ENCODE results near the gene UQCR10. TPM values are rescaled to one million over a fixed set of nuclear protein-coding genes. Genes with fewer than 3 reads are reported as not detected.
"Not testable (repeated sequence)": the region's sequence is repeated elsewhere in the genome, so short reads cannot be mapped to it uniquely, and the experiment has no call there.

UQCR10 gene
- total and polyA plus RNA-seq, 2 donors: 59.6 to 155 TPM

DNA sequence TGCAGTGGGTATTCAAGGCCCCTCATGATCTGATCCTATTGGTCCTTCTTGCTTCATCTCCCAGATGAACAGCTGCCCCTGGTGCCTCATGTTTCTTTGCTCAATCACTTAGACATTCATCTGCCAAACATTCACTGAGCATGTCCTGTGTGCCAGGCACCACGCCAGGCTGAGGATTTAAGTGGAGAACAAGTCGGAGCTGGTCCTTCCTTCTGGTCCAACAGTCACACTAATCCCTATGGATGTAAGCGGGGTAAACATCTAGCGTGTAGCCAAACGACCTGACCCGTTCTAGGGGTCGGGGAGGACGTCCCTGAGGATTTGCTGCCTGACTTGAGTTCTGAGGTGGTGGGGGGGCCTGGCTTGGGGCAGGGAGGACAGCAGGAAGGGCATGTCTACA, 22.3 kb upstream of the UQCR10 start:
- H3K4me3 ChIP-seq (ENCODE audit: low read depth, low read length): no peak overlapping the region
- no peak overlapping the region for H3K27ac ChIP-seq (ENCODE audit: low read depth)
- 48% methylated on average over 8 of the region's 8 CpGs for WGBS
- peaks cover 8% of the 10 kb centered on the region for H3K36me3 ChIP-seq (ENCODE audit: insufficient read depth)
- no peak for DNase-seq (ENCODE audit: extremely low spot score)
- H3K4me1 ChIP-seq (ENCODE audit: insufficient read depth): no peaks in the 10 kb centered on the region

GRCh38 chr22:29747832-29748231, 19.3 kb upstream of the UQCR10 start:
- H3K36me3 ChIP-seq (ENCODE audit: insufficient read depth): peaks cover 5% of the 10 kb centered on the region
- WGBS: 90% methylated on average over 7 of the region's 7 CpGs
- DNase-seq (ENCODE audit: extremely low spot score): no peak
- H3K27ac ChIP-seq (ENCODE audit: low read depth): no peak overlapping the region
- no peak overlapping the region for H3K4me3 ChIP-seq (ENCODE audit: low read depth, low read length)
- no peaks in the 10 kb centered on the region for H3K4me1 ChIP-seq (ENCODE audit: insufficient read depth)

DNA sequence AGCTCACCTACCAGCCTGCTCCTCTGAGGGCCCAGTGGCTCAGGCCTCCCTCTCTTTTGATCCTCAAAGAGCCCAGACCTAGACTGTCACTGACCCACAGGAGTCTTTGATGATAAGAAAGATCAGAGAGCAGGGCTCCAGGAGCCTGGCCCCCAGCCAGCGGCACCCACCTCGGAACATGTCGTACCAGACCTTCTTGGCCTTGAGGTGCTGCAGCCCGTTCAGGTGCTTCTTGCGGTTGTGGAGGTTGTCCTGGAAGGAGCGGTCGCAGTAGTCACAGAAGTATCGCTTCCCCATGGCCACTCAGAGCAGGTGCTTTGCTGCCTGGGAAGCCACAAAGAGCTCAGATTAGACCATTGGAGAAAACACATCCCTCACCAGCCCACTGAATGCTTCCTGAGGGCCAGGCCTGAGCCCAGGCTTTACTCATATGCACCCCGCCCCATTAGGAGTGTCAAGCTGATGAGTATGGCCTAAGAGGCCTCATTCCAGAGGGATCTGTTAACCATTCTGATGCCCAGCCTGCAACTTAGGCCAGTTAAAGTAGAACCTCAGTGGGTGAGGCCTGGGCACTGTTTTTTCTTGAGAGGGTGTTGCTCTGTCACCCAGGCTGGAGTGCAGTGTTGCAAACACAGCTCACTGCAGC, 18.8 kb upstream of the UQCR10 start:
- Histone ChIP-seq H3K4me1 (ENCODE audit: insufficient read depth) (no peaks in the 10 kb centered on the region), H3K36me3 (ENCODE audit: insufficient read depth) (peaks cover 5% of the 10 kb centered on the region), H3K4me3 (ENCODE audit: low read depth, low read length) (no peak overlapping the region), H3K27ac (ENCODE audit: low read depth) (no peak overlapping the region)
- 94% methylated on average over 9 of the region's 9 CpGs for WGBS
- no peak for DNase-seq (ENCODE audit: extremely low spot score)

GRCh38 chr22:29750029-29750428, 17.1 kb upstream of the UQCR10 start:
- Histone ChIP-seq H3K4me1 (ENCODE audit: insufficient read depth) (no peaks in the 10 kb centered on the region), H3K4me3 (ENCODE audit: low read depth, low read length) (no peak overlapping the region), H3K36me3 (ENCODE audit: insufficient read depth) (peaks cover 5% of the 10 kb centered on the region), H3K27ac (ENCODE audit: low read depth) (no peak overlapping the region)
- DNase-seq (ENCODE audit: extremely low spot score): no peak
- WGBS: 93% methylated on average over 3 of the region's 3 CpGs

GRCh38 chr22:29750559-29751538, 16.3 kb upstream of the UQCR10 start:
- peaks cover 5% of the 10 kb centered on the region for H3K36me3 ChIP-seq (ENCODE audit: insufficient read depth)
- no peak overlapping the region for H3K4me3 ChIP-seq (ENCODE audit: low read depth, low read length)
- no peak for DNase-seq (ENCODE audit: extremely low spot score)
- 86% methylated on average over 11 of the region's 11 CpGs for WGBS
- no peak overlapping the region for H3K27ac ChIP-seq (ENCODE audit: low read depth)
- no peaks in the 10 kb centered on the region for H3K4me1 ChIP-seq (ENCODE audit: insufficient read depth)

DNA sequence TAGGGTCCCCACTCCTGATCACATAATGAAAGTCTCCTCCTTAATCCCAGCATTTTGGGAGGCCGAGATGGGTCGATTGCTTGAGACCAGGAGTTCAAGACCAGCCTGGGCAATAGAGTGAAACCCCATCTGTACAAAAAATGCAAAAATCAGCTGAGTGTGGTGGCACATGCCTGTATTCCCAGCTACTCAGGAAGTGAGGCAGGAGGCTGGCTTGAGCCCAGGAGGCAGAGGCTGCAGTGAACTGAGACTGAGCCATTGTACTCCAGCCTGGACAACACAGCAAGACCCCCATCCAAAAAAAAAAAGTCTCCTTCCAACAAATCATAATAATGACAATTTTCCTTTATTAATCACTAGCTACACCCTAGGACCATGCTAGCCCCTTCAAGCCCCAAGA, 15.5 kb upstream of the UQCR10 start:
- 96% methylated on average over 2 of the region's 2 CpGs for WGBS
- no peak for DNase-seq (ENCODE audit: extremely low spot score)
- Histone ChIP-seq H3K36me3 (ENCODE audit: insufficient read depth) (peaks cover 5% of the 10 kb centered on the region), H3K4me3 (ENCODE audit: low read depth, low read length) (no peak overlapping the region), H3K4me1 (ENCODE audit: insufficient read depth) (no peaks in the 10 kb centered on the region), H3K27ac (ENCODE audit: low read depth) (no peak overlapping the region)

DNA sequence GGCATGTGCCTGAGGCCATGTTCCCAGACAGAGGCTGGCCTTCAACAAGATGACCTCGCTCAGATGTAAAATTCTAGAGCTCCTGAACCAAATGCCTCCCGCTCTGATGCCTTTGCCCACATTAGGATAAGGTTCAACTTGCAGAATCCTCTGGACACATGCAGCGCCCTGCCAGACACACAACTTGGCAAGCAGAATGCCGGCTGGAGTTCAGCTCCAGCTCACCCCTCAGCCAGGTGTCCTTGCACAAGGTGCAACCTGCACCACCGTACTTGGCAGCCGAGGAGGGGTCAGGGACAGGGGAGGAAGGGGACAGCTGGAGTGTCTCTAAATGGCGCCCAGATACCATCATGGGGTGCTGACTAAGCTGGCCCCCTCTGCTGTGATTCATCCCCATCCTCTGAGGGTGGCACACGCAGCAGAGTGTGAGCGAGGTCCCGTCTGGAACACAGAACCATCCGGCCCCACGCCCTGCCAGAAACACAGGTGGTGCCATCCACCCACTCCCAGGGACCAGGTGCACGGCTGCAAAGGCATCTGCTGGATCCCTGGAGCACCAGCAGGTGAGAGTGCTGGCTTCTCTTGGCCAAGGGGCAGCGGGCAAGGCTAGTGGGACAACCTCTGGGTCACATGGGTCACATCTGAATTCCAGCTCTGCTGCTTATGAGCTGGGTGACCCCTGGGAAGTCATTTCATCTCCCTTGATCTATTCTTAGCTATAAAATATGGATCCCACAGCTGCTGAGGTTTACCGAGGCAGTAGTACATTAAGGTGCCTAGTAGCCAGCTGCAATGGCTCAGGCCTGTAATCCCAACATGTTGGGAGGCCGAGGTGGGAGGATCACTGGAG, 13.1 kb upstream of the UQCR10 start:
- DNase-seq (ENCODE audit: extremely low spot score): no peak
- WGBS: 90% methylated on average over 16 of the region's 16 CpGs
- Histone ChIP-seq H3K27ac (ENCODE audit: low read depth) (no peak overlapping the region), H3K36me3 (ENCODE audit: insufficient read depth) (no peaks in the 10 kb centered on the region), H3K4me3 (ENCODE audit: low read depth, low read length) (no peak overlapping the region), H3K4me1 (ENCODE audit: insufficient read depth) (no peaks in the 10 kb centered on the region)

DNA sequence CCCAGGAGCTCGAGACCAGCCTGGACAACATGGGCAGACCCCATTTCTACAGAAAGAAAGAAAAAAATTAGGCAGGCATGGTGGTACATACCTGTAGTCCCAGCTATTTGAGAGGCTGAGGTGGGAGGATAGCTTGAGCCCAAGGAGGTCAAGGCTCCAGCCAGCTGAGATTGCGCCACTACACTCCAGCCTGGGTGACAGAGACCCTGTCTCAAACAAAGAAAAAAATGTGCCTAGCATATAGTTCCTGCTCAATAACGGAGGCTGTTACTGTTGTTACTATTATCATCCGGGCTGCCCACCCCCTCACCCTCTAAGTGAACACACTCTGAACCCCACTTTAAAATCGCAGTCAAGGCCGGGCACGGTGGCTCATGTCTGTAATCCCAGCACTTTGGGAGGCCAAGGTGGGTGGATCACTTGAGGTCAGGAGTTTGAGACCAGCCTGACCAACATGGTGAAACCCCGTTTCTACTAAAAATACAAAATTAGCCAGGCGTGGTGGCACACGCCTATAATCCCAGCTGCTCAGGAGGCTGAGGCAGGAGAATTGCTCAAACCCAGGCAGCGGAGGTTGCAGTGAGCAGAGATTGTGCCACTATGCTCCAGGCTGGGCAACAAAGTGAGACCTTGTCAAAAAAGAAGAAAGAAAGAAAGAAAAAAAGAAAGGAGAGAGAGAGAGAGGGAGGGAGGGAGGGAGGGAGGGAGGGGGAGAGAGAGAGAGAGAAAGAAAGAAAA, 12.3 kb upstream of the UQCR10 start:
- DNase-seq (ENCODE audit: extremely low spot score); H3K27ac ChIP-seq (ENCODE audit: low read depth); H3K4me3 ChIP-seq (ENCODE audit: low read depth, low read length); H3K4me1 ChIP-seq (ENCODE audit: insufficient read depth); H3K36me3 ChIP-seq (ENCODE audit: insufficient read depth): not testable (repeated sequence)
- 92% methylated on average over 11 of the region's 11 CpGs for WGBS

DNA sequence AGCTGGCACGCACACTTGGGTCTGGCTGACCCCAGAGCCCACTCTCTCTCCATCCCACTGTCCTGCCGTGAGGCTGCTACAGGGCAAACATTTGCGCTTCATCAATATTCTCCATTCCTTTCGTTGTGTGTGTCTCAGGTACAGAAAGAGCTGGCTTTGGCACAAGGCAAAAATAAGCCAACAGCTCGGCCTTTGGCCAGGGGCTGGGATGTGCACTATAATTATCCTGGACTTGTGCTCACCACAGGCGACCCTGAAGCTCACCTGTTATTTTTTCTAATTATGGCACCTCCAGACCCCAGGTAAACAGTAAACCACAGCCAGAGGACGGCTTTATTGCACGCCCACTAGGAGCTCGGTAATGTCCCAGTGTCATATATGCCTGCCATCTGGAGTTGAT, 11.3 kb upstream of the UQCR10 start:
- no peak for DNase-seq (ENCODE audit: extremely low spot score)
- Histone ChIP-seq H3K36me3 (ENCODE audit: insufficient read depth) (no peaks in the 10 kb centered on the region), H3K4me1 (ENCODE audit: insufficient read depth) (no peaks in the 10 kb centered on the region), H3K4me3 (ENCODE audit: low read depth, low read length) (no peak overlapping the region), H3K27ac (ENCODE audit: low read depth) (no peak overlapping the region)
- WGBS: 87% methylated on average over 9 of the region's 9 CpGs

DNA sequence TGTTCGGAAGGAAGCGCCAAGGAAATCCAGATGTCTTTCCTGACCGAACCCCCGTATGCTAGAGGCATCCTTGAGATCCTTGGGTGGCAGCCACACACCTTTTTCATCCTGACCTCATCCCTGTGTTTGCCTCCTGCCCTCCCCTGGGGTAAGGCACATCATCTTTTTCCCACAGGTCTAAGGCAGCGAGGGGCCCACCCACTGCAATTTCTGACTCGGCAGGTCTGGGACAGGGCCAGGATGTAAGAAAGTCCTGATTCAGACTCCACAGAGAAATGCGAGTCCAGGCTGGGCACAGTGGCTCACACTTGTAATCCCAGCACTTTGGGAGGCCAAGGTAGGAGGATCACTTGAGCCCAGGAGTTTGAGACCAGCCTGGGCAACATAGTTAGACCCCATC, 10.8 kb upstream of the UQCR10 start:
- Histone ChIP-seq H3K27ac (ENCODE audit: low read depth) (no peak overlapping the region), H3K36me3 (ENCODE audit: insufficient read depth) (no peaks in the 10 kb centered on the region)
- 83% methylated on average over 7 of the region's 7 CpGs for WGBS

DNA sequence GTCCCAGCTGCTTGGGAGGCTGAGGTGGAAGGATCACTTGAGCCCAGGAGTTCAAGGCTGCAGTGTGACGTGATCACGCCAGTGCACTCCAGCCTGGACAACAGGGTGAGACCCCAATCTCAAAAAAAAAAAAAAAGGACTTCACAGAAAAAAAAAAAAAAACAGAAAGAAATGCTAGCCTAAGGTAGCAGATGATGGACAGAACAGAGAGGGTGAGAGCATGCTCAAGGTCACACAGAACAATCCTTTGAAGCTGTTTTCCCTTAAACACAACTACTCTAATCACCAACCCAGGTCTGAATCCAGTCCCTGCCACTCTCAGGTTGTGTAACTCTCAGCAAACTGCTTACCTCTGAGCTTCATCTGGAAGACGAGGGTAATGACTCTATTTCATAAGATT, 10.1 kb upstream of the UQCR10 start:
- 96% methylated on average over 3 of the region's 3 CpGs for WGBS

More for the DNA sequence above, 10.8 kb upstream of the UQCR10 start:
- no peak for DNase-seq (ENCODE audit: extremely low spot score)
- Histone ChIP-seq H3K4me1 (ENCODE audit: insufficient read depth) (no peaks in the 10 kb centered on the region), H3K4me3 (ENCODE audit: low read depth, low read length) (no peak overlapping the region)

DNA sequence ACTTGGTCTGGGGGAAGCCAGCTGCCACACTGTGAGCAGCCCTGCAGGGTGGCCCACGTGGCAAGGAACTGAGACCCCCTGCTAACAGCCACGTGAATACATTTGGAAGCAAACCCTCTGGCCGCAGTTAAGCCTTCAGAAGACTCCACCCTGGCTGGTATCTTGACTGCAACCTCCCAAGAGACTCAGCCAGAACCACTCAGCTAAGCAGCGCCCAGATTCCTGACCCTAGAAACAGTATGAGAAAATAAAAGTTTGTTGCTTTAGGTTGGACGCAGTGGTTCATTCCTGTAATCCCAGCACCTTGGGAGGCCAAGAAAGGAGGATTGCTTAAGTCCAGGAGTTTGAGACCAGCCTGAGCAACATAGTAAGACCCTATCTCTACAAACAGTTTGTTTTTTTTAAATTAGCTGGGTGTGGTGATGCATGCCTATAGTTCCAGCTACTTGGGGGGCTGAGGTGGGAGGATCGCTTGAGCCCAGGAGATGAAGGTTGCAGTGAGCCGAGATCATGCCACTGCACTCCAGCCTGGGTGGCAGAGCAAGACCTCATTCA, 9.0 kb upstream of the UQCR10 start:
- DNase-seq (ENCODE audit: extremely low spot score): no peak
- 75% methylated on average over 7 of the region's 7 CpGs for WGBS

More for the DNA sequence above, 10.1 kb upstream of the UQCR10 start:
- no peak for DNase-seq (ENCODE audit: extremely low spot score)
- no peak overlapping the region for H3K4me3 ChIP-seq (ENCODE audit: low read depth, low read length)
- H3K4me1 ChIP-seq (ENCODE audit: insufficient read depth): no peaks in the 10 kb centered on the region
- H3K27ac ChIP-seq (ENCODE audit: low read depth): no peak overlapping the region
- no peaks in the 10 kb centered on the region for H3K36me3 ChIP-seq (ENCODE audit: insufficient read depth)

GRCh38 chr22:29758959-29759358, 8.2 kb upstream of the UQCR10 start:
- Histone ChIP-seq H3K27ac (ENCODE audit: low read depth) (no peak overlapping the region), H3K4me1 (ENCODE audit: insufficient read depth) (no peaks in the 10 kb centered on the region), H3K4me3 (ENCODE audit: low read depth, low read length) (no peak overlapping the region), H3K36me3 (ENCODE audit: insufficient read depth) (no peaks in the 10 kb centered on the region)
- no peak for DNase-seq (ENCODE audit: extremely low spot score)
- WGBS: 73% methylated on average over 5 of the region's 5 CpGs

More for the DNA sequence above, 9.0 kb upstream of the UQCR10 start:
- no peaks in the 10 kb centered on the region for H3K4me1 ChIP-seq (ENCODE audit: insufficient read depth)
- H3K27ac ChIP-seq (ENCODE audit: low read depth): no peak overlapping the region
- H3K36me3 ChIP-seq (ENCODE audit: insufficient read depth): no peaks in the 10 kb centered on the region
- no peak overlapping the region for H3K4me3 ChIP-seq (ENCODE audit: low read depth, low read length)
